Neuronal stem cell (in vitro differentiated cells): ENCODE measurements around the gene PAQR6.
A peak's percentile ranks its signal among the peaks of the same experiment; 100 is the strongest.

Experiments
- DNase-seq: peaks from one replicate; pipeline ENCODE4 v3.0.0-alpha.2; 2013; ENCODE audit warnings: low spot score
- H2AFZ ChIP-seq: one replicate; pipeline ENCODE4 v1.6.1; 2013; ENCODE audit warnings: mild to moderate bottlenecking, low read length, inconsistent platforms
- H2AK5ac ChIP-seq: 2 replicates; pipeline ENCODE4 v1.6.1; 2013; ENCODE audit warnings: low read depth, mild to moderate bottlenecking, inconsistent platforms, low read length, moderate library complexity, mixed read lengths
- H2BK120ac ChIP-seq: 2 replicates; pipeline ENCODE4 v1.6.1; 2013; ENCODE audit warnings: low read depth, mild to moderate bottlenecking, inconsistent platforms, low read length, moderate library complexity, mixed read lengths
- H2BK12ac ChIP-seq: one replicate; pipeline ENCODE4 v1.6.1; 2013; ENCODE audit warnings: low read length, inconsistent platforms
- H2BK15ac ChIP-seq: 2 replicates; pipeline ENCODE4 v1.6.1; 2013; ENCODE audit warnings: mild to moderate bottlenecking, low read length, inconsistent platforms, mixed read lengths
- H2BK5ac ChIP-seq: one replicate; pipeline ENCODE4 v1.6.1; 2013; ENCODE audit warnings: inconsistent platforms, mild to moderate bottlenecking, low read length, moderate library complexity
- H3K14ac ChIP-seq: one replicate; pipeline ENCODE4 v1.6.1; 2013; ENCODE audit warnings: low read length, inconsistent platforms
- H3K18ac ChIP-seq: 2 replicates; pipeline ENCODE4 v1.6.1; 2013; ENCODE audit warnings: low read length, inconsistent platforms
- H3K23ac ChIP-seq: 2 replicates; pipeline ENCODE4 v1.6.1; 2013; ENCODE audit warnings: low read depth, mild to moderate bottlenecking, mixed read lengths, low read length, inconsistent platforms; ENCODE audit not compliant: poor library complexity
- H3K27ac ChIP-seq: replicated peaks from 3 replicates; pipeline ENCODE4 v1.5.1; 2013; ENCODE audit warnings: low read length, inconsistent platforms
- H3K27me3 ChIP-seq, 3 experiments: 2 replicates each; pipeline ENCODE4 v1.6.1; 2013; ENCODE audit warnings: low read length in 3 of 3, mild to moderate bottlenecking in 2 of 3, inconsistent platforms in 1 of 3, low read depth in 1 of 3, mixed read lengths in 1 of 3, moderate library complexity in 1 of 3; ENCODE audit not compliant: control insufficient read depth in 3 of 3, insufficient read depth in 3 of 3
- H3K36me3 ChIP-seq, 2 donors: replicated peaks in 1 of 2; 2 replicates each; pipeline ENCODE4 v1.6.1; 2013; ENCODE audit warnings: low read length in 2 of 2; ENCODE audit not compliant: control insufficient read depth in 2 of 2, insufficient read depth in 2 of 2
- H3K4ac ChIP-seq: 2 replicates; pipeline ENCODE4 v1.6.1; 2013; ENCODE audit warnings: inconsistent platforms, mild to moderate bottlenecking, low read length, moderate library complexity
- H3K4me1 ChIP-seq, 2 donors: 1 replicate in 1 of 2; 2 replicates in 1 of 2; pipeline ENCODE4 v1.6.1; 2013; ENCODE audit warnings: low read length in 2 of 2, low read depth in 1 of 2; ENCODE audit not compliant: control insufficient read depth in 2 of 2, insufficient read depth in 1 of 2
- H3K4me2 ChIP-seq: one replicate; pipeline ENCODE4 v1.6.1; 2013; ENCODE audit warnings: mild to moderate bottlenecking, low read length, inconsistent platforms; ENCODE audit not compliant: insufficient read depth, poor library complexity, severe bottlenecking
- H3K4me3 ChIP-seq, 2 donors: 2 replicates each; pipeline ENCODE4 v1.5.1; 2013; ENCODE audit warnings: low read length in 2 of 2, mild to moderate bottlenecking in 2 of 2, inconsistent platforms in 1 of 2, moderate library complexity in 1 of 2
- H3K79me1 ChIP-seq: one replicate; pipeline ENCODE4 v1.6.1; 2013; ENCODE audit warnings: low read depth, mild to moderate bottlenecking, inconsistent platforms, low read length, moderate library complexity
- H3K9ac ChIP-seq: one replicate; pipeline ENCODE4 v1.6.1; 2013; ENCODE audit warnings: mild to moderate bottlenecking, low read depth, low read length, inconsistent platforms; ENCODE audit not compliant: poor library complexity
- H3K9me3 ChIP-seq, 2 donors: replicated peaks in 1 of 2; 2 replicates each; pipeline versions ENCODE3 to v1.6.1; 2013; ENCODE audit warnings: low read length in 2 of 2, mild to moderate bottlenecking in 2 of 2, inconsistent platforms in 1 of 2, low read depth in 1 of 2, mixed read lengths in 1 of 2, moderate library complexity in 1 of 2; ENCODE audit not compliant: control insufficient read depth in 2 of 2, insufficient read depth in 1 of 2
- H4K8ac ChIP-seq: one replicate; pipeline ENCODE4 v1.6.1; 2013; ENCODE audit warnings: low read depth, mild to moderate bottlenecking, inconsistent platforms, low read length, moderate library complexity
- H4K91ac ChIP-seq: one replicate; pipeline ENCODE4 v1.6.1; 2013; ENCODE audit warnings: low read length, low read depth, mild to moderate bottlenecking, inconsistent platforms; ENCODE audit not compliant: poor library complexity
- WGBS, 2 donors: extraction: QIAGEN DNeasy Blood & Tissue Kit; methylation state at CpG; one replicate each; pipeline ENCODE4 v1.1.7; 2013; ENCODE audit warnings: missing lambda C conversion rate in 2 of 2, mixed read lengths in 1 of 2; ENCODE audit not compliant: insufficient read length in 2 of 2, insufficient replicate concordance in 1 of 2; ENCODE audit errors: extremely low coverage in 2 of 2; 5-methylcytosine and 5-hydroxymethylcytosine counted together

Gene PAQR6

GRCh38 chr1:156194300-156194652 is 53.6 kb downstream of the PAQR6 start:
- no peak overlapping the region for H3K27ac ChIP-seq
- H3K4me3 ChIP-seq: peak overlapping the region; percentile 77 to 92
- H3K27me3 ChIP-seq: no peaks in the 10 kb centered on the region
- DNase-seq: no peak
- peaks cover 7% of the 10 kb centered on the region for H3K79me1 ChIP-seq
- no peak overlapping the region for H3K4ac ChIP-seq
- H3K4me1 ChIP-seq: peaks cover 2 to 10% of the 10 kb centered on the region in 2 donors
- no peak overlapping the region for H4K91ac ChIP-seq
- H2BK15ac ChIP-seq: no peak overlapping the region
- peak overlapping the region; percentile 66 for H3K23ac ChIP-seq
- peaks cover 0 to 1% of the 10 kb centered on the region in 2 donors for H3K9me3 ChIP-seq
- no CpG with 5 or more reads among the region's 14 CpGs for WGBS, 2 donors
- H3K18ac ChIP-seq: peak overlapping the region; percentile 61
- no peak overlapping the region for H2BK12ac ChIP-seq
- H2BK5ac ChIP-seq: peak overlapping the region; percentile 33
- H2AFZ ChIP-seq: peak overlapping the region; percentile 76
- peak overlapping the region; percentile 77 for H3K4me2 ChIP-seq
- peaks cover 0 to 2% of the 10 kb centered on the region in 2 donors for H3K36me3 ChIP-seq
- peak overlapping the region; percentile 91 for H3K9ac ChIP-seq
- H2BK120ac ChIP-seq: no peak overlapping the region
- peak overlapping the region; percentile 18 for H2AK5ac ChIP-seq
- H3K14ac ChIP-seq: no peak overlapping the region
- H4K8ac ChIP-seq: no peak overlapping the region

DNA sequence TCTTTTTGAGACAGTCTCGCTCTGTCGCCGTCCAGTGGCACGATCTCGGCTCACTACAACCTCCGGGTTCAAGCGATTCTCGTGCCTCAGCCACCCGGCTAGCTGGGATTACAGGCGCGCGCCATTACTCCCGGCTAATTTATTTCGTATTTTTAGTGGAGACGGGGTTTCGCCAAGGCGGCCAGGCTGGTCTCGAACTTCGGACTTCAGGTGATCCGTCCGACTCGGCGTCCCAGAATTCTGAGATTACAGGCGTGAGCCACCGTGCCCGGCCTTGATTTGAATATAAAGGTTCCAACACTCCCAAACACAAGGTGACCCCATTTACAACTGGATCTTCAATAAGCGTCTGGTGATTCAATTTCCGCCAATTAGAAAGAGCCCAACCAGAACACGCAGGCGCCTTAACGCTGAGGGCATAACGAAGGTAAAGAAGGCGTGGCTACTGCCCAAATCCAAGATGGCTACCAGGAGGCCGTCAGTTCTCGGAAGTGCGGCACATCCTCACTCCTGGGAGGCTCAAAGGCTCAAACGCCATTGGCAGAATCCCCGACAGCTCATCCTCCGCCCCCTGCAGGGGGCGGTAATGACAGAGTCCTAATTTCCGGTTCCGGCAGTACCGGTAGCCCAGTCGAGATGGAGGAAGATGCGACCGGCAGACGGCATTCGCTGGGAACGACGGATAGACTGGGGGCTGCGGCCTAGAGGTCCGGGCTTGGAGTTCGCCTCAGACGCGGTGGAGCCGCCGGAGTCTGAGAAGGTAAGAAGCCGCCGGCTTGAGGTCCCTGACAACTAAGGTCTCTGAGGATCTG is 54.2 kb downstream of the PAQR6 start, which contains the start of gene SLC25A44:
SLC25A44 (plus strand) TSS at position 617 of the 812 bp plus-strand sequence. CDS start 5,744 bp downstream, outside the sequence.
- H3K18ac ChIP-seq: peak within 1 kb of the TSS; percentile 61
- H3K4me3 ChIP-seq: peak within 1 kb of the TSS; percentile 77 to 92
- H3K27me3 ChIP-seq: no peaks in the 10 kb centered on the region
- no peak within 1 kb of the TSS for H4K8ac ChIP-seq
- no peak within 1 kb of the TSS for H2BK12ac ChIP-seq
- no peak within 1 kb of the TSS for H3K4ac ChIP-seq
- H3K4me2 ChIP-seq: peak within 1 kb of the TSS; percentile 77
- no peak within 1 kb of the TSS for H4K91ac ChIP-seq
- peak within 1 kb of the TSS; percentile 45 for H3K27ac ChIP-seq
- H3K36me3 ChIP-seq: peaks cover 0 to 2% of the 10 kb centered on the region in 2 donors
- H3K9ac ChIP-seq: peak within 1 kb of the TSS; percentile 91
- H2BK5ac ChIP-seq: peak within 1 kb of the TSS; percentile 33
- H3K14ac ChIP-seq: no peak within 1 kb of the TSS
- DNase-seq: peak; percentile 97
- H2BK120ac ChIP-seq: no peak within 1 kb of the TSS
- H3K9me3 ChIP-seq: peaks cover 0 to 7% of the 10 kb centered on the region in 2 donors
- peaks cover 7% of the 10 kb centered on the region for H3K79me1 ChIP-seq
- no peak within 1 kb of the TSS for H2BK15ac ChIP-seq
- no CpG with 5 or more reads among the region's 59 CpGs for WGBS, 2 donors
- H3K23ac ChIP-seq: peak within 1 kb of the TSS; percentile 66
- peak within 1 kb of the TSS; percentile 89 for H2AFZ ChIP-seq
- H3K4me1 ChIP-seq: peaks cover 2 to 10% of the 10 kb centered on the region in 2 donors
- peak within 1 kb of the TSS; percentile 18 for H2AK5ac ChIP-seq
